BLaER1 treated with 17β-estradiol and CSF1 and Interleukin-3, amounts not matched to agents 10 nM and 100 nM (cell line): ENCODE results near the gene DDX39A.

Experiments used
- H3K27ac ChIP-seq, 11 experiments: shearing (Covaris generic); formaldehyde crosslinking; 2 replicates each; pipeline ENCODE4 v1.8.1; 2022
- H3K27me3 ChIP-seq, 11 experiments: shearing (Covaris generic); formaldehyde crosslinking; 2 replicates each; pipeline ENCODE4 v1.8.1; 2022
- H3K36me3 ChIP-seq, 11 experiments: shearing (Covaris generic); formaldehyde crosslinking; 2 replicates each; pipeline ENCODE4 v1.8.1; 2022
- H3K4me1 ChIP-seq, 10 experiments: shearing (Covaris generic); formaldehyde crosslinking; 2 replicates each; pipeline ENCODE4 v1.8.1; 2022
- H3K4me2 ChIP-seq, 11 experiments: shearing (Covaris generic); formaldehyde crosslinking; 2 replicates each; pipeline ENCODE4 v1.8.1; 2022
- H3K4me3 ChIP-seq, 10 experiments: shearing (Covaris generic); formaldehyde crosslinking; 2 replicates each; pipeline ENCODE4 v1.8.1; 2022
- H3K9ac ChIP-seq, 11 experiments: shearing (Covaris generic); formaldehyde crosslinking; 2 replicates each; pipeline ENCODE4 v1.8.1; 2022
- H3K9me3 ChIP-seq, 11 experiments: shearing (Covaris generic); formaldehyde crosslinking; replicated peaks in 1 of 11; 2 replicates each; pipeline ENCODE4 v1.8.1; 2022
- H4K20me1 ChIP-seq, 11 experiments: shearing (Covaris generic); formaldehyde crosslinking; 2 replicates each; pipeline ENCODE4 v1.8.1; 2022
- Cebpa-rat ChIP-seq, 11 experiments: shearing (Covaris generic); IDR thresholded peaks; 2 replicates each; pipeline ENCODE4 v1.8.1; 2022

The DDX39A gene

GRCh38 chr19:14428882-14429416 is 9.8 kb upstream of the DDX39A start:
- H3K9me3 ChIP-seq, result no peaks in the 10 kb centered on the region
- no peak for TF ChIP-seq Cebpa-rat (IDR thresholded peaks at IDR 0.05)
- H3K36me3 ChIP-seq, result no peaks in the 10 kb centered on the region
- no peak overlapping the region for H3K4me3 ChIP-seq
- no peak overlapping the region for H3K27ac ChIP-seq
- H3K4me2 ChIP-seq, result no peak overlapping the region
- H3K9ac ChIP-seq, result no peak overlapping the region
- peaks cover 0 to 3% (median 0%) of the 10 kb centered on the region in 11 experiments; a peak in 2 of 22 replicates for H4K20me1 ChIP-seq
- no peaks in the 10 kb centered on the region for H3K27me3 ChIP-seq
- peaks cover 10 to 34% (median 27%) of the 10 kb centered on the region in 10 experiments; a peak in 19 of 20 replicates for H3K4me1 ChIP-seq

GRCh38 chr19:14427461-14427860 is 8.3 kb upstream of the DDX39A start:
- H3K27ac ChIP-seq, result no peak overlapping the region
- TF ChIP-seq Cebpa-rat (IDR thresholded peaks at IDR 0.05), result no peak
- H4K20me1 ChIP-seq, result no peaks in the 10 kb centered on the region
- no peak overlapping the region for H3K4me2 ChIP-seq
- H3K4me1 ChIP-seq, result peaks cover 20 to 42% (median 32%) of the 10 kb centered on the region in 10 experiments
- H3K9me3 ChIP-seq, result no peaks in the 10 kb centered on the region
- no peak overlapping the region for H3K4me3 ChIP-seq
- no peaks in the 10 kb centered on the region for H3K36me3 ChIP-seq
- no peaks in the 10 kb centered on the region for H3K27me3 ChIP-seq
- H3K9ac ChIP-seq, result no peak overlapping the region

- H3K36me3 ChIP-seq, result no peaks in the 10 kb centered on the region
- H3K4me1 ChIP-seq, result peaks cover 17 to 33% (median 29%) of the 10 kb centered on the region in 10 experiments
- no peaks in the 10 kb centered on the region for H3K27me3 ChIP-seq
- no peaks in the 10 kb centered on the region for H4K20me1 ChIP-seq
- no peak overlapping the region for H3K27ac ChIP-seq
- no peak overlapping the region for H3K4me2 ChIP-seq
- H3K9me3 ChIP-seq, result no peaks in the 10 kb centered on the region
- H3K9ac ChIP-seq, result no peak overlapping the region
- no peak overlapping the region for H3K4me3 ChIP-seq
- TF ChIP-seq Cebpa-rat (IDR thresholded peaks at IDR 0.05), result no peak
Observed at GRCh38 chr19:14425696-14426138, 6.6 kb upstream of the DDX39A start.

GRCh38 chr19:14418856-14419105 is 360 bp downstream of the DDX39A start:
- Histone ChIP-seq H4K20me1 (peaks cover 44 to 53% (median 51%) of the 10 kb centered on the region in 11 experiments), H3K27ac (peak overlapping the region; percentile 77 to 96 (median 90)), H3K9me3 (peaks cover 0 to 6% (median 0%) of the 10 kb centered on the region in 11 experiments; a peak in 1 of 22 replicates), H3K4me1 (peaks cover 58 to 73% (median 68%) of the 10 kb centered on the region in 10 experiments), H3K4me3 (peak overlapping the region; percentile 77 to 96 (median 89)), H3K9ac (peak overlapping the region; percentile 87 to 97 (median 92)), H3K36me3 (peaks cover 17 to 35% (median 34%) of the 10 kb centered on the region in 11 experiments; a peak in 21 of 22 replicates), H3K27me3 (no peaks in the 10 kb centered on the region), H3K4me2 (peak overlapping the region; percentile 92 to 100 (median 97))
- no peak for TF ChIP-seq Cebpa-rat (IDR thresholded peaks at IDR 0.05)

- Histone ChIP-seq H3K4me2 (peak overlapping the region; percentile 92 to 100 (median 97)), H3K4me3 (peak overlapping the region; percentile 22 to 96 (median 89); a peak in 19 of 20 replicates), H3K9me3 (peaks cover 0 to 6% (median 0%) of the 10 kb centered on the region in 11 experiments; a peak in 1 of 22 replicates), H4K20me1 (peaks cover 64 to 72% (median 70%) of the 10 kb centered on the region in 11 experiments), H3K27ac (peak overlapping the region in 9 of 11 experiments; percentile 18 to 58 (median 46); a peak in 15 of 22 replicates), H3K36me3 (peaks cover 35 to 54% (median 53%) of the 10 kb centered on the region in 11 experiments), H3K27me3 (no peaks in the 10 kb centered on the region), H3K9ac (peak overlapping the region; percentile 30 to 97 (median 69); a peak in 21 of 22 replicates), H3K4me1 (peaks cover 67 to 74% (median 69%) of the 10 kb centered on the region in 10 experiments)
- TF ChIP-seq Cebpa-rat (IDR thresholded peaks at IDR 0.05), result no peak
Observed at GRCh38 chr19:14416817-14417231, 2.3 kb downstream of the DDX39A start.

GRCh38 chr19:14414926-14415690 is 4.0 kb downstream of the DDX39A start:
- Histone ChIP-seq H4K20me1 (peaks cover 81 to 90% (median 87%) of the 10 kb centered on the region in 11 experiments), H3K9ac (peak overlapping the region in 4 of 11 experiments; percentile 30 to 97 (median 65); a peak in 6 of 22 replicates), H3K4me2 (peak overlapping the region; percentile 92 to 100 (median 97); a peak in 20 of 22 replicates), H3K4me1 (peaks cover 81 to 87% (median 83%) of the 10 kb centered on the region in 10 experiments), H3K4me3 (peak overlapping the region in 1 of 10 experiments; percentile 14; a peak in 1 of 20 replicates), H3K27me3 (no peaks in the 10 kb centered on the region), H3K27ac (no peak overlapping the region; a peak in 2 of 22 replicates), H3K36me3 (peaks cover 52 to 72% (median 71%) of the 10 kb centered on the region in 11 experiments), H3K9me3 (peaks cover 0 to 4% (median 0%) of the 10 kb centered on the region in 11 experiments; a peak in 1 of 22 replicates)
- no peak for TF ChIP-seq Cebpa-rat (IDR thresholded peaks at IDR 0.05)

- Histone ChIP-seq H3K27me3 (no peaks in the 10 kb centered on the region), H3K4me1 (peaks cover 80 to 94% (median 90%) of the 10 kb centered on the region in 10 experiments), H3K4me2 (peak overlapping the region; percentile 9 to 100 (median 83); a peak in 19 of 22 replicates), H3K36me3 (peaks cover 66 to 85% (median 84%) of the 10 kb centered on the region in 11 experiments), H3K27ac (no peak overlapping the region; a peak in 1 of 22 replicates), H3K4me3 (no peak overlapping the region), H3K9me3 (no peaks in the 10 kb centered on the region), H4K20me1 (peaks cover 95 to 100% (median 100%) of the 10 kb centered on the region in 11 experiments), H3K9ac (peak overlapping the region in 8 of 11 experiments; percentile 15 to 59 (median 30); a peak in 10 of 22 replicates)
- no peak for TF ChIP-seq Cebpa-rat (IDR thresholded peaks at IDR 0.05)
Observed at GRCh38 chr19:14413693-14414181, 5.4 kb downstream of the DDX39A start.

GRCh38 chr19:14412996-14413692 is 6.0 kb downstream of the DDX39A start:
- peak overlapping the region in 1 of 11 experiments; percentile 7; a peak in 1 of 22 replicates for H3K27ac ChIP-seq
- no peaks in the 10 kb centered on the region for H3K27me3 ChIP-seq
- peak overlapping the region; percentile 13 to 100 (median 83); a peak in 19 of 22 replicates for H3K4me2 ChIP-seq
- H3K9me3 ChIP-seq, result no peaks in the 10 kb centered on the region
- H3K9ac ChIP-seq, result peak overlapping the region; percentile 11 to 68 (median 43); a peak in 13 of 22 replicates
- peaks cover 72 to 91% (median 90%) of the 10 kb centered on the region in 11 experiments for H3K36me3 ChIP-seq
- H3K4me1 ChIP-seq, result peaks cover 80 to 99% (median 96%) of the 10 kb centered on the region in 10 experiments
- no peak overlapping the region for H3K4me3 ChIP-seq
- TF ChIP-seq Cebpa-rat (IDR thresholded peaks at IDR 0.05), result no peak
- H4K20me1 ChIP-seq, result peaks cover 98 to 100% (median 100%) of the 10 kb centered on the region in 11 experiments
